GM04503 (cell line): ENCODE measurements around the gene EHHADH.

Experiments used
- DNase-seq: peaks from one replicate; pipeline ENCODE4 v3.0.0-alpha.2; 2012; ENCODE audit warnings: low read depth

Gene EHHADH

DNA sequence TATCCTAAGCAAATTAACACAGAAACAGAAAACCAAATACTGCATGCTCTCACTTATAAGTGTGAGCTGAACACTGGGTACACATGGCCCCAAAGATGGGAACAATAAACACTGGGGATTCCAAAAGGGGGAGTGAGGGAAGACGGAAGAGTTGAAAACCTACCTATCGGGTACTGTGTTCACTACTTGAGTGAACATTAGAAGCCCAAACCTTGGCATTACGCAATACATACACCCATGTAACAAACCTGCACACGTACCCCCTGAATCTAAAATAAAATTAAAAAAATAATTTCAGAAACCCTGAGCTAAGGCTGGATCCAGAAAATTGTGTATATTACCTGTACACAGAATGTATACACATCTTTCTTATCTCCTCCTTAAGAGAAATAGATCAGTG, 58.2 kb downstream of the EHHADH start:
- no peak for DNase-seq

DNA sequence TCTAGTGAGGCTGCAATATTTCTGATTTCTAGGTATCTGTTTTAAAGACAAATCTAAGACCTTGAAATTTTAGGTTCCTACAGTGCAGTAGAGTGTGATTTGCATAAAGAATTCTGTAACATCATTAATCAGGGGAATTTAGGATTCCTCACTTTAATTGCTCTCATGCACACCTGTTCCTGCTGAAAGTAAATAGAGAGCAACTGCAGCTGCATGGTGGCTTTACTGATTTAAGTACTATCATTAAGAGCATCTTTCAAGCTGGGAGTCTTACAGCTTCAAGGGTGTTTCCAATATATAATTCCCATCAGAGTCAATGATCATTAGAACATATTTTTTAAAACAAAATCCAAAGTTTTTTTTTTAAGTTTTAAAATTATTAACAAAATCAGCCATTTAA, 65.0 kb downstream of the EHHADH start:
- DNase-seq, result no peak

DNA sequence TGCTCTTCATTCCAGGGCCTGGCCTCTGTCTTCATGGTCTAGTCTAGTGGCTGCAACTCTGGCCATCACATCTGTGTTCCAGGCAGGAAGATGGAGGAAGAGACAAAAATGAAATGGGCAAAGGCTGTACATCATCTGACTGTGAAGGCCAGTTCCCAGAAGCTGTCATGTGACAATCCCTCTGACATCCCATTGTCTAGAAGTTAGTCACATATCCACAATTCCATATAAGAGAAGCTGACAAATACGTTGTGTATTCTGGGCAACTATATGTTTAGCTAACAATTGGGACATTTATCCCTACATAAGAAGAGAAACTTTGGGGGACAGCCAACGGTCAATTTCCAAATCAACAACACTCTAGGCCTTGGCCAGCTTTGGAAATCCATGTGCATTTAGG, 66.5 kb downstream of the EHHADH start:
- DNase-seq, result no peak

DNA sequence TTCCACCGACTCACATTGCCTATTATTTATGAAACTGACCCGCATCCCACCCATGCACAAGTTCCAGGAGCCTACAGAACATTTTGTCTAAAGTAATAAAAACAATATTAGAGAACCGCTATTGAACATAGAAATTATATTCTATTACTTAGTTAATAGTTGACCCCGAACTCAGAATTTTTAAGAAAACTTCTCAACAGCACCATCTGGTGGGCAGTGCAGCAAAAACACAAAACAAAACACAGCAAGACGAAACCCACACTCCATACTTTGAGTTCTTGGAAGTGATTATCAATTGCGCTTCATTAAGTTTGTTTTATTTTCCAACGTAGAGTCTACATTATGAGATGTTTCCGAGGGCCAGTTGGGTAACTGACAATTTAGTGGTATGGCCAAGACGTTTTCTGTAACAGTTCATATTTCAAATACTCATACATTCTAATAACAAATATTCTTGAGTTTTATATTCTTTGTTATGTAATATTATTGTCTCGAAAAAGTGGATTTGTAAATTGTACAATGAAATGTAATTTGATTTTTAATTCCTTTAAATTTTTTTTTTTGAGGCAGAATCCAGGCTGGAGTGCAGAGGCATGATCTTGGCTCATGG, 77.0 kb downstream of the EHHADH start:
- no peak for DNase-seq

DNA sequence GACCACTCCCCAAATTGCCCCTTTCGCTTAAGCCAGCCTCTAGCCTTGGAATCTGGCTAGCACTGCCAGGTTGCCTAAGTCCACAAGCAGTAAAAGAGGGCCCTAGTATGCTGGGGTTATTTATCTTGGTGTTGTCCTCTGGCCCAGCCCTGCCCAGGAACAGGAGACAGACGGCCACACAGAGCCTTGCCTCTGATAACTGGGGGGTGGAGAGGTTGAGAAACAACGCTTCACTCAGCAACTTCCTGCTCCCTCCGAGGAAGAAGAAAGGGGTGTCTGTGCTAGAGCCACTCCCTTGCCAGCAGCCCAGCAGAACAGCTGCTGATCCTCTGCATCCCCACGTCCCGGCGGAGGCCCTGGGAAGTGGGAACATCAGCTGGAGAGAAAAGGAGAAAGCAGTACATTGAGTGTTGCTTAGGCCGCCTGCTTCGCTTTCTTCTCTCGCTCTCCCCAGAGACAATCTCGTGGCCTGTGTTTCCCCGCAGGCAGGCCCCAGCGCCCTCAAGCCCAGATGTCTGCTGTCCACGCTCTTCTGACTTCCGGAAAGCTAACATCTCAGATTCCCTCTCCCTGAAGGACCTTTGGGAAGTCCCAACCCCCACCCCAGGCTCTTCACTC, 78.4 kb downstream of the EHHADH start:
- DNase-seq, result no peak

DNA sequence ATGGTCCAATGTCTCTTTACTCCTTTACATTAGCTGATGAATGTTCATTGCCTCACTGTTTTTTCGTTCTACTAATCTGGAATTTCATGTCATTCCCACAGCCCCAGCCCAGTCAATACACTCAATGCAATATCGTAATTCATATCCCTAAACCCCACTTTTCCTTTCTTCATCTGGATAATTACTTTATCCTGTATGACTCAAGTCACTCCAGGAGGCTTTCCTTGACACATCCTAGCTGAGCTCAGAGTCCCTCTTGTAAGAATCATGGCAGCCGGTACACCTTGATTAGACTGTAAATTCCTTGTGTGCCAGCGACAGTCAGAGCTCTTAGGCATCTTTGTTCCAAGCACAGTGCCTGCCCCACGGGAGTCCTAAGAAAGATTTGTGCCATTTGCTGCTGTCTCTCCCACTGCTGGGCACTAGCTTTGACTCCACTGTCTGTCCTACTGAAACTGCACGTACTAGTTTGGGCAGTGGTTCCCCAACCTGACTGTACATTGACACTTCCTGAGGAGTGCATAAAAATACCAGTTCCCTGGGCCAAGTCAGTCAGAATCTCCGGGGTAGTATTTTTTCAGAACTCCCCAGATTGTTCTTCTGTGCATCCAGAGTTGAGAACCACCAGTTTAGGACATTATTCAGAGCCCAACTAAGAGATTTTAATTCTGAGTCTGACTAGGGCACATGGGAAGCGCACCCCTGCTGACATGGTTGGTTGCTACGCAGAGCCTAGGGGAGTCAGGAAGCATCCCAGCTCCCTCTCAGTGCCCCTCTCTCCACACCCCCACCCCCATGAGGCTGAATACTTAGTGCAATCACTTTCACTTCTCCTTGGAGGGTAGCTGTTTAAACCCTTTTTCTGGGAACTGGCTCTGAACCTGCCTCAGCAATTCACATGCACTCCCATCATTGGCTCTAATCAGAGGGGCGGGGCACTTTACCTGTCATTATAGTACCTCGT, 81.5 kb downstream of the EHHADH start:
- no peak for DNase-seq

DNA sequence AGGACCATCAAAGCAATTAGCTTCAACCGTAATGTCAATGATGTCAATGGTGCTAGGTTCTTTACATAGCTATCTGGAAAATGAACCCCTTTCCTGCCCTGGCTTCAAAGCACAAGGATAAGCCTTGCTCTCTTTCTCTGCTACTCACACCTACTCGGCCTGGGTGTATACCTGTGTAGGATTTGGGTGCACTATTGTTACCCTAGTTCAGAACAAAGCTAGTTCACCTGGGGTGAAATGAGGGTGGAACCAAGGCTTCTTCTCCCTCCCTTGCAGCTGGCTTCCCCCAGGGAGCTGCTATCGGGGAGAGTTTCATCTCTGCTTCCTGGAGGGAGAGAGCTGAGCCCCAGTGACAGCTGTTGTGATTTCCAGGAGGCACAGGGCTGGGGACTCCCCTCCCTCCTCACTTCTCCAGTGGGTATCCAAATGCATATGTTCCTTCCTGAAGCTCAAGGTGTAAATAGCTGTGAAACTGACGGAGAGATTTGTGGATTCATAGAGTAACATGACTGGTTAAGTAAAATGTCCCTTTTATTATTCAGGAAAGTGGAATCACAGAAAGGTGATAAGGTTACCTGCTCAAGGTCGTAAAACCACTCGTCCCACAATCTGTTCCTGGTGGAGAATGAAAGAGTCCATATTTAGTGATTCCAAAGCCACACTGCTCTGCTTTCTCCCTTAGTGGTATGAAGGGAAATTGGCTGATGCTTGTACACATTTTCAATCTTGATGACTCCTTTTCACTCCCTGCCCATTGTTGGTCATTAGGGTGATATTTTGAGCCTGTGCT, 89.2 kb downstream of the EHHADH start:
- no peak for DNase-seq

DNA sequence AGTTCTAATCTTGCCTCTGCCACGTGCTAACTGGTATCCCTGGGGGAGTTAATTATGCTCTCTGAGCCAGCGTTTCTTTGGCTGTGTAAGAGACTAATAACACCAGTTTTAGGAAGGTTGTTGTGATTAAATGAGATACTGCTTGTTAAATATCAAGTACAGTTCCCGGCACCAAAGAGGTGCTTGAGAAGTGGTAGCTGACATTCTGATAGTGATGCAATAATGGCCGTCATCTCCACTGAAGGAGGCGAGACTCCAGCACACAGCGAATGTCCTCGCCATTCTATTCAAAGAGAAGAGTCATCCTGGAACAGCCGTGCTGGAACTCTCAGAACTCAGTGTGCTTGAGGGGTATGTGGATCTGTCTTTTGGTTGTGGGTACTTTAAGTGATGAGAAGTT, 91.2 kb downstream of the EHHADH start:
- no peak for DNase-seq

DNA sequence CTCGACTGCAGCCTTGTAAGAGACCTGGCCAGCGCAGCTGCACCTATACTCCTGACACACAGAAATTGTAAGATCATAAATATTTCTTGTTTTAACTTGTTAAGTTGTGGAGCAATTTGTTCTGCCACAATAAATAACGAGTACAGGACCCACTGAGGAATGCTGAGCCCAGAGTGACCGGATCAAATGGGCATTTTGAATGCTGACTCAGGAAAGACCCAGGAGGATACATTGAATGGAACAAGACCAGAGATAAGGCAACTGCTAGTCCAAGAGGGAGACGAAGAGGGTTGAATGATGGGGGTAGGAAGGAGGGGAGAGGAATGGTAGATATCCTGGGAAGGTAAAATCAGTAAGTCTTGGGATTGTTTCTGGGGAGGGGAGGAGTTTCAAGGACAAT, 92.1 kb downstream of the EHHADH start:
- DNase-seq, result no peak

DNA sequence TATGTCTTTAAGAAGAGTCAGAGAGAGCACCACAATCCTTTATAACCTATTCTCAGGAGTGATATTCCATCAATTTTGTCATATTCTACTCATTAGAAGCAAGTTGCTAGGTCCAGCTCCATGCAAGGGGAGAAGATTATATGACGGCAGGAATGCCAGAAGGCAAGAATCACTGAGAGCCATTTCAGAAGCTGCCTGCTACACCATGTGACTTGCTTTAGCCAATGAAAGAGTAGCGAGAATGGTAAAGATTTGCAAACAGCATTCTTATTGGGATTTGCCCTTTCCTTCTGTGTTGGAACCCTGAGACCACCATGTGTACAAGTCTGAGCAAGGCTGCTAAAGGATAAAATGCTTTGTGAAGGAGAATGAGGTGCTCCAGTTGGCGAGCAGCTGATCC, 96.5 kb downstream of the EHHADH start:
- DNase-seq, result no peak

DNA sequence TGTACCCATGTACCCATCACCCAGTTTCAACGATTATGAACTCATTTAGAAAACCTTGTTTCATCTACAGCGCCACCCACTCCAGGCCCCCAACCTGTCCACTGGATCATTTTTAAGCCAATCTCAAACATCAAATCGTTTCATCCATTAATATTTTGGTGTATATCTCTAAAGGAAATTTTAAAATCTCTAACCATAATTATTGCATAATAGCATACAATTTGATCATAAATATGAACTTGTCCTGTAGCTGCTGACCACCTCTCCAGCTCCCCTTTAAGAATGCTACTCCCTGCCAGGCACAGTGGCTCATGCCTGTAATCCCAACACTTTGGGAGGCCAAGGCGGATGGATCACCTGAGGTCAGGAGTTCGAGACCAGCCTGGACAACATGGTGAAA, 98.2 kb downstream of the EHHADH start:
- DNase-seq, result no peak

DNA sequence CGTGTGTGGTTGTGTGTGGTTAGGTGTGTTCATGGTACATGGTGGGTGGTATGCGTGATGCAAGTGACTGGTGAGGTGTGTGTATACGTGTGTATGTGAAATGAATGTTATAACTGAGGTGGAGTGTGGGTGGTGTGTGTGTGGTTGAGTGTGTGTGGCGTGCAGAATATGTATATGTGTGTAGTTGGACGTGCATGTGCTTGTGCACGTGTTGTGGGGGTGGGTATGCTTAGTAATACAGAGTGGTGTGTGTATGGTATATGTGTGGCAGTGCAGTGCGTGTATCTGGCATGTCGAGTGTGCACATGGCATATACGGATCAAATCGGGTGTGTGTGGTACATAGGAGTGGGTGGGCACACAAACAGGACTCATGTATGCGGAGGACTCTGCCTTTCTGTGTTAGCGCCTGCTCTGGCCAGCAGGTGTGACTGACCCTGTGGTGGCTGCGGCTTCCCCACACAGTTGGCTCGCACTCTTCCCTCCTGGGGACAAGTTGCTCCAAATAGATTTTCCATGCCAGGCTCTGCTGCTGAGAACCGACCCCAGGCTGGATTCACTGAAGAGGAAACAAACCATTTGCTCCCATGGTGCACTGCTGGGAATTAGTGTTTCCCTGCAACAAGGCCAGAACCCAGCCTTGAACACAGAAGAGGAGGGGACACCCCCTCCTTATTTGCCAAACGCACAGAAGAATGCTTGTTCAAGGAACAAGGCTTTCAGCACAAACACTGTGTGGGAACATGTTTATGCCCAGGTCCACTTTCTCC, 99.8 kb downstream of the EHHADH start:
- no peak for DNase-seq

DNA sequence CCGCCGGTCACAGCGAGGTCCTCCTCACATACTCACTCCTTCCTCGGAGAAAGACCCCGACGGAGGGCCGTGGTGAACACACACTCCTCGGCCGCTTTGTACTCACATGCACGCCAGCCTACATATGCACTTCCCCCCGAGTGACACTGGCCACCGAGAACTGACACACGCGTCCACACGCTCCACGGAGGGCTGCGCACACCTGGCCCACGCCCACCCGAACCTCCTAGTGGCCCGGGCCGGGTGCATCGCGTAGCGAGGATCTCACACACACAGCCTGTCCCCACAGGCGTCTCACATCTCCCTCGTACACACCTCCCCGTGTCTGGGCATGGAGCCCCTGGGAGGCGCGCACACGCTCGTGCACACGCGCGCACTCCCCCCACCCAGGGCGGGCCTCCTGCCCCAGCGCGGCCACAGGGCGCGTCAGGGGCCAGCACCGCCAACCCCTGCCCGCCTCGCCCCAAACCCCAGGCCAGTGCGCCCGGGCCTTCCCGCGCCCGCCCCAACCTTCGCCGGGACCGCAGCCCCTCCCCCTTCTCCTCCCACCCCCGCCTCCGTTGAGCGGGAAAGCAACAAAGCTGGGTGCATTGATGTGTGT, 100.6 kb downstream of the EHHADH start:
- no peak for DNase-seq

DNA sequence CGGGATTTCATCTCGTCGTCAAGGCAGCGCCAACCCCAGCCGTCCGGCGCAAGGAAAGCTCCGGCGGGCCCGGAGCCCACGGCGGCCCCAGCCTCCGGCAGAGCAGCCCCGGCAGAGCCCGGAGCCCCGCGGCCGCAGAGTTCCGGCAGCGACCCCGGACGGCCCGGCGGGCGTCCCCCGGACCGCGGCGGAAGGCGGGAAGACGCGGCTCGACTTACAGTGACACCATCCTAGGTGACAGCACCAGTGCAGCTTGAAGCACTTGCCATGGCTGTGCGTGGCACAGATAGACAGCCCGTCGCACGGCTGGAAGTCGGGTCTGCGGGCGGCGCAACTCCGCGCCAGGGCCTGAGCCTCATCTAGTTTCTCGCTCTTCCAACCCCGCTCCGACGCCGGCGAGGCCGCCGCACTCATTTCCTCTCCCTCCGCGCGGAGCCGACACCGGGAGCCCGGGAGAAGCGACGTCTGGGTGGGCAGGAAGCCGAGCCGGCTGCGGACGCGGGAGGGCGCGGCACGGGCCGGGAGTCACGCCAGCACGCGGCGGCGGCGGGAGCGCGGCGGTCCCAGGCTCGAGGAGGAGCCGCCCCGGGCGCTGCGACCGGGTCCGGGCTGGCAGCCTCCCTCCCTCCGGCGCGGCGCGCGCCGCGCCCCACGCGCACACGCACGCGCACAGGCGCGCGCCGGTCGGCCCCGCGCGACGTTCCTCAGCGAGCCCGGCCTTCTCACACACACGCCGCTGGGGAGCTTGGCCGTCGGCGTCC, 101.3 kb downstream of the EHHADH start, which contains the start of gene C3orf70:
TSS of gene C3orf70 (minus strand) at position 651 of the 761 bp plus-strand sequence. CDS start at position 414, 237 bp downstream.
- DNase-seq, result no peak

DNA sequence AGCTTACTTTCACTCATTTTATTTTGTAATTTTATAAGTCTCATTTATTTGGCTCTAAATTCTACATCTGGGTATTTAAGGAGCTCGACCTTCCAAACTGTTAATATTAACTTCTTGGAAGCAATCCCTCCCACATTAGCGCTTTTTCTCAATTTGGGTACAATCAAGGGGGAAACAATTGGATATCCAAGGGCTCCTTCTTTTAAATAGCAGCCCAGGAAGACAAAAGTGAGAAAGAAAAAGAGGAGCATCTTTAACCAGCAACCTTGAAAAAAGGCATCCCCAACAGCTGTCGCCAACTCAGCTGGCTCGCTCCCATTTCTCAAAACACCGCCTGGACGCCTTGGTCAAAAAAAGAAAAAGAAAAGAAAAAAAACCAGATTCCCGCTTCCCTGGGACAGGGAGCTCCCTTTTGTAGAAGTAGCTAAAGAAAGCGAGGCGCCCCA, 101.9 kb downstream of the EHHADH start:
- no peak for DNase-seq

DNA sequence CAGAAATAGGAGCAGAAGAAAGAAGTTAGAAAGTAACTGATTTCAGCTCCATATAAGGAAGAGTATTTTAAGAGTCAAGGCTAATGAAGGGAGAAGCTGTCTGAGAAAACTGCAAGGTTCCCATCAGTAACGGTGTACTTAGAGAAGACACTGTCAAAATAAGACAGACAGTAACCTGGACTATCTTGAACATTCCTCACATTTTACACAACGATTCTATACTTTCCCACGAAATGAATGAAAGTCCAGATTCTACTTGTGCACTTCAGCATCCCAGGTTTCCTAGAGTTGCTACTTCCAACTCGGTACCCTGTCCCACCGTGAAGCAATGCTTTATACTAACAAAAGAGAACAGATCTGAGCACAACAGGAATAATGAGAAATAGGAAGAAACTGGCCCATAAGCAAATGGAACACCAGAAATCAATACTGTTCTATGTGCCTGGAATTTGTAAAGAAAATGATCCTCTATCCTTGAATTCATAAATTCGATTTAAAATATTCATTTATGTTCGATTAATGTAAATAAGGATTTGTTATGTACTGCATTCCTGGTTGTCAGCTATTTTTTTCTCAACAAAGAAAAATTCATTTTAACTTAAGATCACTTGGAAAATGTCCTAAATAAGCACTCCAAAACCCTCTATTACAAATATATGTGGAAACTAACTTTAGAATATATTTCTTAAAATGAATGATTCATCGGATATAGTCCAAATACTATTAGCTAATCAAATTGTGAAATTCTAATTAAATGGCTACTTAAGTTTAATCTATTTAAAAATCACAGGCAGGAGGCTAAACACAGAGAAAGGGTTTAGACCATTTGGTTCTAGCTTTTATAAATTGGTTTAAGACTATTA, 102.5 kb downstream of the EHHADH start:
- no peak for DNase-seq

DNA sequence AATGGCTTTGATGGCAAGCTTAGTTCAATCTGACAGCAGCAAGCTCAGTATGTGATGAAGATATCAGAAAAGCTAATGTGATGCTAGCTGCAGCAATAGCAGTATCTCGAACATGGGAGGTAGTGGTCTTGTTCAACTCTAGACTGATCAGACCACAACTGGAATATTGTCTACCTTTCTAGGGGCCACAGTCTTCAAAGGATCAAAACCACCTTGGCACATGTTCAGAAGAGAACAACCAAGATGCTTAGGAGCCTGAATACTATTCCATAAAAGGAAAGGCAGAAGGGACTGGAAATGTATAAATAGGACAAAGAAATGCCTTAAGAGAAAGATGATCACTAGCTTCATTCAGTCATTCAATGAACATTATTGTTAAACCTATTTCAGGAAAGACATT, 103.3 kb downstream of the EHHADH start:
- DNase-seq, result no peak

DNA sequence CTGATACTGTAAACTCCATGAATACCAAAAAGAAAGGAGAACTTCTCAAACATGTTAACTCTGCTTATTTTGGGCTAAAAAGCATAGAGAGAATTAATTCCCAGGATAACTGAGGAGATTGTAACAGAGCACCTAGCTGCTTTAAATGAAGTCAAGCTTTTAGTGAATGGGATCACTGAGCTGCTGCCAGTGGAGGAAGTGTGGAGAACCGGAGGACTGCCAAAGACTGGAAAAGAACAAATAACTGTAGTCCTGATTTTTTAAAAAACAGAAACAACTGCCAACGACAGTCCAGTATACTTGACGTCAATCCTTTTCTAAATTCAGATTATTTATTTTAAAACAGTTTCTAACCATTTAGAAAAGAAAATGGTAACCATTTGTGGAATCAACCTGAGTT, 104.3 kb downstream of the EHHADH start:
- no peak for DNase-seq

DNA sequence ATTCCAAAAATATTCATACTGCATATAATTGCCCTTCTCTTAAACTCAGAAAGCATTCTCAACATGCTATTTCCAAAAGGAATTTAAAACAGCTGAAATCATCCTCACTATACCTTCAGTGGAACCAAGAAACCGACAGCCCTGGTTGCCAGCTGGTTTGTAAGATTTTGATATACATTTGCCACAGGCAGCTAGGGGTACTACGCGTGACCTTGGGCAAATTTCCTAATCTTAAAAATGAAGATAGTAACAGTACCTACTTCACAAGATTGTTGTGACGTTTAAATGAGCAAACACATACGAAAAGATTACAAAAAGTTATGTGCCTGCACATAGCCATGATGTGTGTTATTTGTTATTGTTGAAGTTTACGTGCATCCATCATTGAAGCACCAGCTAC, 108.3 kb downstream of the EHHADH start:
- DNase-seq, result no peak
